DMS53 treated with DMSO at 0.1 percent for 48 hours (cell line): ENCODE results near the gene STRIP1.
A peak's percentile ranks its signal among the peaks of the same experiment; 100 is the strongest.
"Not testable (repeated sequence)": the region's sequence is repeated elsewhere in the genome, so short reads cannot be mapped to it uniquely, and the experiment has no call there.

ENCODE experiments used
- DNase-seq: peaks from one replicate; lab custom pipeline; 2025; ENCODE audit not compliant: unreplicated experiment; lab: John Stamatoyannopoulos, UW

STRIP1 gene

DNA sequence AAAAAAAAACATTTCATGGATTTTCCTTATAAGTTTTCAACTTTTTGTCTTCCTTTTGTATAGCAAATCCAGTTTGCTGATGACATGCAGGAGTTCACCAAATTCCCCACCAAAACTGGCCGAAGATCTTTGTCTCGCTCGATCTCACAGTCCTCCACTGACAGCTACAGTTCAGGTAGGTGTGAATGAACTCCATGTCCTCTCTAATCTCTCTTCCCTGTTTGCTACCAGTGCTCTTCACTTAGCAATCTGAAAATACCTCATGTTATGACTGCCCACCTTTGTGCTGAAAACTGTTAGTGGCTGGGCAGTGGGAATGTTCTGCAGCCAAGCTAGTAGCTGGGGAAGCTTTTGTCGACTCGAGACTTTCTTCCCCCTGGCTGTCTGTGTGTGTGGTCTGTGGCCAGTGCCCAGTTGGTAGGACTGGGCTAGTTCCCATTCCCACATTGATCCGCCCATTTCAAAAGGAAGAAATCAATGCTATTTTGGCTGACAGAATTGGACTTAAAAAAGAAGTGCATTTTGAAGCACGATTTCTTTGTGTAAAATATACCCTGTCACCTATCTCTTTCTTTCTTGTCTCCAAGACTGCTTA lies 25.4 kb upstream of the STRIP1 start:
- no peak for DNase-seq

DNA sequence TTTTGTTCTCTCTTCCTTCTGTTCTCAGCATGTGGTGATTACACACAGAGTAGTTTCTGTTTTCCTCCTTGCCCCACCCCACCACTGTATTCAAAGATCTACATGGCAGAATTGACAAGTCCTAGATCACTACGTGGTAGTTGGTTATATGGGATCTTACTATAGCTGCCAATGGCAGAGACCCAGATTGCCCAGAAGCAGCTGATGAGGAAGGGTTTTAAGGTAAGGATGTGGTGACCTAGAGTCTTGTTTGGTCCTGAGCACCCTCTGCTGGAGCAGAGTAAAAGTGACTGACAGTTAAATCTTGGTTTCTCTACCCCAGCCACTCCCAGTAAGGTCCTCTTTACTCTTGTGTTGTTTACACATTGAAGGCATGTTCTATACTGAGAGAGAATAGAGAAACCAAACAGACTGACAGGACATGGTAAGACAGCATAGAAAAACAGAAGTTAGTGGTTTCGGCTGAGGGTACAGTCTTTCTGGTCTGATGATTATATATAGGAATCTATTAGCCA lies 22.8 kb upstream of the STRIP1 start:
- DNase-seq, result no peak

DNA sequence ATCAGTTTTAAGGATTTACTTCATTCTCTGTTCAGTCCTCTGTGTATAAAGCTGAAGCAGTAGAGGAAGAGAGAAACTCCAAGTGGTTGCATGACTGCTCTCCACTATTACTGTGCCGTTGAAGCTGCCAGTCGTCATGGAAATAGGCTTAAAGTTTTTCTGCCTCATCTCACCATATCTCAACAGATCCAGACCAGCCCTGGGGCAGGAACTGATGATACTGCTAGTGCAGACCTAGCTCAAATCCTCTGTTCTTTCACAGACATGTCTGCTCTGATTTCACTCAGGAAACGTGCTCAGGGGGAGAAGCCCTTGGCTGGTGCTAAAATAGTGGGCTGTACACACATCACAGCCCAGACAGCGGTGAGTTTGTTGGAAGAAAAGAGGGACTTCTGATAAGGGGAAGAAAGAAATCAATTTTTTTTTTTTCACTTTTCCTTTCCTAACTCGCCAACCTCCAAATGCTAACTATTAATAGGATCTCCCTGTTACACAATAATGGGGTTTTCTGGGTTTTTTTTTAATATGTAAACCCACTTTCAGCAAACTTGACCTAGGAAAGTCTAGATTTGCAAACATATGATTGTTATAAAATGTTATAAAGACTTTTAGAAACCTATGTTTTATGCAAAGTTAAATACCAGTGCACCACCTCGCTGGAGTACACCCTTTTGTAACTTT lies 22.2 kb upstream of the STRIP1 start:
- no peak for DNase-seq

- no peak for DNase-seq
Observed at GRCh38 chr1:110017792-110018191, 16.6 kb upstream of the STRIP1 start.

DNA sequence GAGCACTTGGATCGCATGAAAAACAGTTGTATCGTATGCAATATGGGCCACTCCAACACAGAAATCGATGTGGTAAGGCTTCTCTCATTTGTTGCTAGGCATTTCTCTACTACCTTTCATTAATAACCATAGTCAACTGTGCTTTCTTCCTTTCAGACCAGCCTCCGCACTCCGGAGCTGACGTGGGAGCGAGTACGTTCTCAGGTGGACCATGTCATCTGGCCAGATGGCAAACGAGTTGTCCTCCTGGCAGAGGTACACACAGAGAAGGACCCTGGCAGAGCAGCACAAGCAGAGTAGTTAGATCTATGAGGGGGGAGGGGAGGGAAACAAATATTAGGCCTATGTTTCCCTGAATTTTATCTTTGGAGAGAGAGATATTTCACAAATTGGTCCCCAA lies 16.0 kb upstream of the STRIP1 start:
- no peak for DNase-seq

DNA sequence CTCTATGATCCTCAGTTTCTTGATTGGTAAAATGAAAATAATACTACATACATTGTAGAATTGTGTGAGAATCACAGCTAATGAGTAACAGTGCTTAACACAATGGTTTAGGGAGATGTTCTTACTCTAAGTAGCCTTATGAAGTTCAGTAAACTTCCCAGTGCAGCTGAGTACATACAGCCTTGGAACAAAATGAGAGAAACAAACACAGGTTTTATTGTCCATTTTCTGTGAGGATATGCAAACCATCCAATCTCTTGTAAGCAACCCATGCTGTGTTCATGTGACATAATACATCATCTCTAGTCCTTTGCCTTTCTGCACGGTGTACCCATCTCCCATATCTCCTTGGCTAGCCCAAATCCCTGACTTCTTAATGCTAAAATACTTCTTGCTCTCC lies 14.7 kb upstream of the STRIP1 start:
- DNase-seq, result no peak

DNA sequence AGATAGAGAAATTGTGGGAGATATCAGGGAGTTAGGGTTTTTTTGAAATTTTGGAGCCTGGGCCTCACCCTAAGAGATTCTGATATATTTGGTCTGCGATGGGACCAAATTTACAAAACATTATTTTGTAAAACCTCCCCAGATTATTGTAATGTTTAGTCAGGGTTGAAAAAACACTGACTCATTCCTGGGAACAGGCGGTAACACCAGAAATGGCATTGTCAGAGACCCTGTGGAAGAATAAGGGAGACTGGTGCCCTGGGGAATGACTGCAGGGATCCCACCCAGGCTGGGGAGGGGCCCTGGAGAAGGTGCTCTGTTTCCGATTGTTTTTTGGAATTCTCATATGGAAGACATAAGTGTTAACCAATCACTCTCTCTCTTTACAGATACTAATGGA lies 13.1 kb upstream of the STRIP1 start:
- DNase-seq, result no peak

GRCh38 chr1:110024613-110025012 lies 9.8 kb upstream of the STRIP1 start:
- DNase-seq, result no peak

DNA sequence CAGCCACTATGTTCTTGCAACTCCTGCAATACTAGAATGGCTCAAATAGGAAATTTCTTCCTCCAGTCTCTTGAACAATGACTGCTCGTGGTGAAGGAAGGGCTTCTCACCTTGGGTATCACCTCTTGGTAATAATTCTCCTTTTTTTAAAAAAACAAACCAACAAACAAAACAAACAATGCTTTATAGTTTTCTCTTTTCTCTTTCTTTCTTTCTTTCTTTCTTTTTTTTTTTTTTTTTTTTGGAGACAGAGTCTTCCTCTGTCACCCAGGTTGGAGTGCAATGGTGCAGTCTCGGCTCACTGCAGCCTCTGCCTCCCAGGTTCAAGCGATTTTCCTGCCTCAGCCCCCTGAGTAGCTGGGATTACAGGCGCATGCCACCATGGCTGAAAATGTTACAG lies 3.7 kb upstream of the STRIP1 start:
- not testable (repeated sequence) for DNase-seq

GRCh38 chr1:110032327-110032726 lies 2.1 kb upstream of the STRIP1 start:
- DNase-seq, result no peak

- no peak for DNase-seq
Observed at GRCh38 chr1:110033421-110033820, 1.0 kb upstream of the STRIP1 start.

DNA sequence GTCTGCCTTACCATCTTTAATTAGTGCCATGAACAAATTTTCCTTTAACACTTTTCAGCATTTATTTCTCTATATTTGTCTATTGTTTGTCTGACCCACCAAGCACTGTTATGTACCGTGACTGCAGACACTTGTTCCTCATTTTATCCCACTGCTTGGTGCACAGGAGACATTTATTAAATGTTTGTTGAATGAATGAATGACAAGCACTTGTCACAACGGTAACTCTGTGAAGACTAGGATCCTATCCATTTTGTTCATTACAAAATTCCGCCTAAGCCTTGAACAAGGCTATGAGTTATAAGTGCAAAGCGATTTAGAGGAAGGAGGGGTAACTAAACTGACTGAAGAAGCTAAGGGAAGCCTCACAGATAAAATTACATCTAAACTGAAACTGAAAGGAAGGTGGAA lies 379 bp upstream of the STRIP1 start:
- no peak for DNase-seq

GRCh38 chr1:110035236-110035752 lies 870 bp downstream of the STRIP1 start:
- no peak for DNase-seq

DNA sequence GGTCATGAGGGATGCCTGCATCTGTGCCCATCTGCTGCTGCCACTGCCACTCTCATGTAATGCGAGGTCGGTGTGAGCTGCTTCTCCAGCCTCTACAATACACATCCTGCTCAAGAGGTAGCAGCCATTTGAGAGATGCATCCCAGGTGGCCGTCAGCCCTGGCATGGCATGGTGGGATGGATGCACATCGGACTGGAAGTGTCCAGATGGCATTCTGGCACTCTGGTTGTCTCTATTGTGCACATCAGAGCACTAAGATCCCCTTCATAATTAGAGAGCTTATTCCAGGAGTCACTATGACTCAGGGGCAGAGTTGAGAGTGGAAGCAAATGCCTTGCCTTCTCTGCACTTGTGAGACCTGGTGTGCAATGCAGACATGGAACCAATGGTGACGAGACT lies 3.8 kb downstream of the STRIP1 start:
- DNase-seq, result no peak

DNA sequence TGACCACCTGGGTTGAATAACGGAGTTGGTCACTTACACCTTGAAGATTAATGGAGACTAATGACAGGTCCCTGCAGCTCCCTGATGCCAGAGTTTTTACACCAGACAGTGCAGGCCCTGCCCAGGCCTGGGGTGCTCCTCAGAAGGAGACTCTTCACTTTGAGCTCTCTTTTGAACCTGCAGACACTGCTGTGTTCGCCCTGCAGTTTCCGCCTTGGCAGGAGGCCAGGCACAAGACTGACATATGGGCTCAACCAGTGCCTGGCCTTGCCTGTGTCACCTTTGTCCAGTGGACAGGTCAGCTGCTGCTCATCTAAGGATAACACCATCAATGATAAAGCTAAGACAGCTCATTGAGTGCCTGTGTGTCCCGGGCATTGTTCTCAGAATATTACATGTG lies 5.2 kb downstream of the STRIP1 start:
- DNase-seq, result no peak

GRCh38 chr1:110040548-110040947 lies 6.1 kb downstream of the STRIP1 start:
- no peak for DNase-seq

DNA sequence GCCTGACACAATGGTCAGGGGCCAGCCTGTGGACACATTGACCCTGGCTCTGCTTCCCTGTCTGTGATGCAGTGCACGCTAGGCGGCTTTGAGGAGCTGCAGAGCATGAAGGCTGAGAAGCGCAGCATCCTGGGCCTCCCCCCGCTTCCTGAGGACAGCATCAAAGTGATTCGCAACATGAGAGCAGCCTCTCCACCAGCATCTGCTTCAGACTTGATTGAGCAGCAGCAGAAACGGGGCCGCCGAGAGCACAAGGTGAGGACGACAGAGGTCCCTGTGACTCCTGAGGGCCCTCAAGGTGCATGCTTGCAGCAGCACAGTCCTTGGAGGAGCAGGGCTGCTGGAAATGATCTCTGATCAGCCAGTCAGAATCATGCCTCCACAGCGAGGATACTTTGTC lies 8.6 kb downstream of the STRIP1 start:
- no peak for DNase-seq

DNA sequence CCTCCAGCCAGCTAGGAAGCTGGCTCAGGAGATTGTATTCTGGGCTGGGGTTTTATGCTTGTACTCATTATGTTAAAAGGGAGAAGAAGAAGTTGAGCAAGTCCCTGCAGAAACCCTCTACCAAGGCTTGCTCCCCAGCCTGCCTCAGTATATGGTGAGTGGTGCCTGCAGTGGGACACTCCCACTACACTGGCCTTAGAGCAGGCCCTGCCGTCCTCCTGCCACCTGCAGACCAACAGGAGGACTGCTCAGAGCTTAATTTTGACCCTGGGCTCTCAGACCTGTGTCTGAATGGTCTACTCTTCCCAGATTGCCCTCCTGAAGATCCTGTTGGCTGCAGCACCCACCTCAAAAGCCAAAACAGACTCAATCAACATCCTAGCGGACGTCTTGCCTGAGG lies 13.0 kb downstream of the STRIP1 start:
- DNase-seq, result no peak

DNA sequence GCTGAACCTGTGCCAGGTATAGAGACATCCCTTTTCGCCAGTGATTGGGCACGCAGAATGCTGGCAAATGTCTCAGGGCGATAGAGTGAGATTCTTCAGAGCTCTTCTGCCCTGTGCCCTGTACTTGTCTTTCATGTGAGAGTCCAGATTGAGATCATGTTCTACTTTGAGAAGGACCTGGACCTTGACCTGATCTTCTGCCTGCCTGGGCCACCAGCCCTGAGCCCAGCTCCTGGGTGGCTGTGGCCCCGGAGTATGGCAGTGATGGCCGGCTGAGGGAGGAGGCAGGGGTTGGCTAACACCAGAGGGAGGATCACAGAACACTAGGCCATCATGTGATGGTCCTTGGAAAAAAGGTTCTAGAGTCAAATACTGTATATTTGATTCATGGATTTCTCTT lies 13.8 kb downstream of the STRIP1 start:
- no peak for DNase-seq

DNA sequence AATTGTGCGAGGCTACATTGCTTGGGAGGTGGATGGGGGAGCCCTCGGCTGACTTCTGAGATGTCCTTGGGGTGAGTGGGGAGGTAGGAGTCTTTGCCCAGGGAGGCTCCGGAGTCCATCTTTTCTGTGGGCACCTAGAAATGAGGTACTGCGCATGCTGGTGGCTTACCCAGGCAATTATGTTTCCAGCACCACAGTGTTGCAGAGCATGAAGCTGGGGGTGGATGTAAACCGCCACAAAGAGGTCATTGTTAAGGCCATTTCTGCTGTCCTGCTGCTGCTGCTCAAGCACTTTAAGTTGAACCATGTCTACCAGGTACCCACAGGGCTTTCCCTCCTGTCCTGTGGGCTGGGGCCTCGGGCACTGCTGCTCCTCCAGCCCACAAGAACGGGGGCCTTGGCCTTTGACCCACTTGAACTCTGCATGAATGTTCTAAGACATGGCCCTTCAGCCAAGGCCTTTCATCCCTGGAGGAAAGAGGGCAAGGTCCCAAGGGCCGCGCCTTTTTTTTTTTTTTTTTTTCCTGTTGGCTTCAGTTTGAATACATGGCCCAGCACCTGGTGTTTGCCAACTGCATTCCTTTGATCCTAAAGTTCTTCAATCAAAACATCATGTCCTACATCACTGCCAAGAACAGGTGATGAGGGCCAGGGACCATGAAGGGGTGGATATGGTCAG lies 14.6 kb downstream of the STRIP1 start:
- peak; percentile 47 for DNase-seq

GRCh38 chr1:110049801-110050601 lies 15.6 kb downstream of the STRIP1 start:
- no peak for DNase-seq
